Neural cell (in vitro differentiated cells): ENCODE data around the gene PADI2. TPM values are rescaled to one million over a fixed set of nuclear protein-coding genes. Genes with fewer than 3 reads are reported as not detected.

Experiments used
- H2AFZ ChIP-seq: fragments of 200-600, 300-800 bp; sonication (generic), shearing (Covaris generic); 2 replicates; pipeline ENCODE4 v1.6.0; 2014; ENCODE audit warnings: low read depth, mild to moderate bottlenecking, antibody characterized with exemption, low read length, moderate library complexity
- H3F3A ChIP-seq: fragments of 200-600 bp; shearing (Covaris generic); 2 replicates; pipeline ENCODE4 v1.6.1; 2016; ENCODE audit warnings: mild to moderate bottlenecking, moderate library complexity, mixed read lengths, antibody characterized with exemption, low read length; ENCODE audit not compliant: insufficient read depth, poor library complexity, severe bottlenecking
- H3K27ac ChIP-seq: fragments of 200-600, 300-800 bp; sonication (generic), shearing (Covaris generic); 2 replicates; pipeline ENCODE4 v1.5.1; 2014; ENCODE audit warnings: mild to moderate bottlenecking, low read length, moderate library complexity
- H3K27me3 ChIP-seq: fragments of 300-800, 200-600 bp; sonication (generic), shearing (Covaris generic); 2 replicates; pipeline ENCODE4 v1.6.0; 2014; ENCODE audit warnings: mild to moderate bottlenecking, low read depth, low read length, moderate library complexity; ENCODE audit not compliant: insufficient read depth
- H3K36me3 ChIP-seq: fragments of 300-800, 200-600 bp; sonication (generic), shearing (Covaris generic); 2 replicates; pipeline ENCODE4 v1.5.1; 2014; ENCODE audit warnings: mild to moderate bottlenecking, antibody characterized with exemption, low read length, moderate library complexity; ENCODE audit not compliant: insufficient read depth
- H3K4me2 ChIP-seq: fragments of 300-800, 200-600 bp; sonication (generic), shearing (Covaris generic); 2 replicates; pipeline ENCODE4 v1.6.0; 2014; ENCODE audit warnings: mild to moderate bottlenecking, low read length
- H3K4me3 ChIP-seq: fragments of 300-800, 200-600 bp; sonication (generic), shearing (Covaris generic); 2 replicates; pipeline ENCODE4 v1.5.1; 2014; ENCODE audit warnings: mild to moderate bottlenecking, low read length, moderate library complexity
- H3K79me2 ChIP-seq: fragments of 200-600 bp; shearing (Covaris generic); replicated peaks from 2 replicates; pipeline ENCODE4 v1.6.0; 2014; ENCODE audit warnings: mild to moderate bottlenecking, low read length, moderate library complexity; ENCODE audit not compliant: insufficient read depth
- H3K9ac ChIP-seq: fragments of 300-800, 200-600 bp; sonication (generic), shearing (Covaris generic); 2 replicates; pipeline ENCODE4 v1.6.1; 2016; ENCODE audit warnings: mild to moderate bottlenecking, low read length, mixed read lengths
- H3K9me2 ChIP-seq: fragments of 200-600 bp; shearing (Covaris generic); 2 replicates; pipeline ENCODE4 v1.6.1; 2016; ENCODE audit warnings: mild to moderate bottlenecking, low read length, mixed read lengths; ENCODE audit not compliant: insufficient read depth
- H3K9me3 ChIP-seq: fragments of 200-600, 300-800 bp; sonication (generic), shearing (Covaris generic); 2 replicates; pipeline ENCODE4 v1.6.1; 2016; ENCODE audit warnings: mild to moderate bottlenecking, mixed run types, low read length, moderate library complexity, mixed read lengths
- H4K20me1 ChIP-seq: fragments of 200-600 bp; shearing (Covaris generic); 2 replicates; pipeline ENCODE4 v1.6.1; 2016; ENCODE audit warnings: mild to moderate bottlenecking, mixed run types; ENCODE audit not compliant: insufficient read depth
- EP300 ChIP-seq: fragments of 450-650 bp; conservative IDR thresholded peaks from 2 replicates; pipeline ENCODE4 v1.6.1; 2014; ENCODE audit warnings: antibody characterized with exemption, mild to moderate bottlenecking, moderate library complexity; ENCODE audit not compliant: poor library complexity, severe bottlenecking
- EZH2 ChIP-seq: fragments of 200-600, 300-800 bp; shearing (Covaris generic), sonication (generic); IDR thresholded peaks from 2 replicates; pipeline ENCODE4 v1.6.1; 2014; ENCODE audit warnings: antibody characterized with exemption, low read length, borderline replicate concordance, mild to moderate bottlenecking; ENCODE audit not compliant: insufficient read depth, poor library complexity, severe bottlenecking
- MXI1 ChIP-seq: fragments of 450-650 bp; conservative IDR thresholded peaks from 2 replicates; pipeline ENCODE4 v1.6.1; 2014; ENCODE audit warnings: antibody characterized with exemption, mild to moderate bottlenecking; ENCODE audit not compliant: poor library complexity, severe bottlenecking
- POLR2AphosphoS5 ChIP-seq: IDR thresholded peaks from 2 replicates; pipeline ENCODE4 v1.6.1; 2012
- RAD21 ChIP-seq: fragments of 450-650 bp; conservative IDR thresholded peaks from 2 replicates; pipeline ENCODE4 v1.6.1; 2014; ENCODE audit warnings: antibody characterized with exemption, mild to moderate bottlenecking, moderate library complexity
- SMC3 ChIP-seq: fragments of 450-650 bp; conservative IDR thresholded peaks from 2 replicates; pipeline ENCODE4 v1.6.1; 2014; ENCODE audit warnings: antibody characterized with exemption, mild to moderate bottlenecking, moderate library complexity; ENCODE audit not compliant: poor library complexity
- TAF1 ChIP-seq: IDR thresholded peaks from 2 replicates; pipeline ENCODE4 v1.6.1; 2012; ENCODE audit warnings: low read depth
- polyA plus RNA-seq: library from polyadenylated mRNA; depleted of rRNA; stranded (reverse); fragments of >200 nt; gene quantifications from 2 replicates; pipeline ENCODE4 v1.2.3, GENCODE V29; 2014
- TF ChIP-seq, protein P1 (sequence below): IDR thresholded peaks from 2 replicates; pipeline ENCODE4 v1.6.1; 2012; ENCODE audit warnings: borderline replicate concordance
- TF ChIP-seq, protein P2 (sequence below): fragments of 450-650 bp; IDR thresholded peaks from 2 replicates; pipeline ENCODE4 v1.5.1; 2014; ENCODE audit warnings: antibody characterized with exemption, mild to moderate bottlenecking, moderate library complexity; ENCODE audit not compliant: poor library complexity, severe bottlenecking

The PADI2 gene
- polyA plus RNA-seq, 1 donor from 2014 or later, result 1.6 TPM

DNA sequence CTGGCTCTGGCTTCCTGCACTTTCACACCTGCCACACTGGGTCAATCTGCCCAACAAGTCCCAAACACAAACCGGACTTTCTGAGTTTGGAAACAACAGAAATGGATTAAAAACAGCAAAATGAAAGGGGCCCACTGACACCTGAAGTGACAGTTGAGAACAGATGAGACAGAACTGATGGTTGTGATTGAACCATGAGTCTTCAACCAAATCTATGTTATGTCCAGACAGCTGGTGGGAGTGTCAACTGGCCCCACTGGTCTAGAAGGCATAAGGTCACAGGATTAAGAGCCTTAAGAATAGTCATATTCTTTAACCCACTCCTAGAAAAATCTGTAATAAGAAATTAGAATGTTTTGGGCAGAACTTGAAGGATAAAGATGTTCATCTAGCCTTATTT, 94.5 kb downstream of the PADI2 start:
- Histone ChIP-seq H3F3A (no peaks in the 10 kb centered on the region), H3K4me3 (no peak overlapping the region), H3K9me3 (no peaks in the 10 kb centered on the region), H3K79me2 (no peaks in the 10 kb centered on the region), H3K36me3 (peaks cover 34% of the 10 kb centered on the region), H2AFZ (no peak overlapping the region), H4K20me1 (no peaks in the 10 kb centered on the region), H3K4me2 (no peak overlapping the region), H3K27ac (no peak overlapping the region), H3K9me2 (no peaks in the 10 kb centered on the region), H3K27me3 (no peaks in the 10 kb centered on the region), H3K9ac (no peak overlapping the region)
- TF ChIP-seq RAD21, result no peak
- TF ChIP-seq, protein P1, sequence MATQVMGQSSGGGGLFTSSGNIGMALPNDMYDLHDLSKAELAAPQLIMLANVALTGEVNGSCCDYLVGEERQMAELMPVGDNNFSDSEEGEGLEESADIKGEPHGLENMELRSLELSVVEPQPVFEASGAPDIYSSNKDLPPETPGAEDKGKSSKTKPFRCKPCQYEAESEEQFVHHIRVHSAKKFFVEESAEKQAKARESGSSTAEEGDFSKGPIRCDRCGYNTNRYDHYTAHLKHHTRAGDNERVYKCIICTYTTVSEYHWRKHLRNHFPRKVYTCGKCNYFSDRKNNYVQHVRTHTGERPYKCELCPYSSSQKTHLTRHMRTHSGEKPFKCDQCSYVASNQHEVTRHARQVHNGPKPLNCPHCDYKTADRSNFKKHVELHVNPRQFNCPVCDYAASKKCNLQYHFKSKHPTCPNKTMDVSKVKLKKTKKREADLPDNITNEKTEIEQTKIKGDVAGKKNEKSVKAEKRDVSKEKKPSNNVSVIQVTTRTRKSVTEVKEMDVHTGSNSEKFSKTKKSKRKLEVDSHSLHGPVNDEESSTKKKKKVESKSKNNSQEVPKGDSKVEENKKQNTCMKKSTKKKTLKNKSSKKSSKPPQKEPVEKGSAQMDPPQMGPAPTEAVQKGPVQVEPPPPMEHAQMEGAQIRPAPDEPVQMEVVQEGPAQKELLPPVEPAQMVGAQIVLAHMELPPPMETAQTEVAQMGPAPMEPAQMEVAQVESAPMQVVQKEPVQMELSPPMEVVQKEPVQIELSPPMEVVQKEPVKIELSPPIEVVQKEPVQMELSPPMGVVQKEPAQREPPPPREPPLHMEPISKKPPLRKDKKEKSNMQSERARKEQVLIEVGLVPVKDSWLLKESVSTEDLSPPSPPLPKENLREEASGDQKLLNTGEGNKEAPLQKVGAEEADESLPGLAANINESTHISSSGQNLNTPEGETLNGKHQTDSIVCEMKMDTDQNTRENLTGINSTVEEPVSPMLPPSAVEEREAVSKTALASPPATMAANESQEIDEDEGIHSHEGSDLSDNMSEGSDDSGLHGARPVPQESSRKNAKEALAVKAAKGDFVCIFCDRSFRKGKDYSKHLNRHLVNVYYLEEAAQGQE, result no peak
- TF ChIP-seq POLR2AphosphoS5, result no peak
- no peak for TF ChIP-seq TAF1
- no peak for TF ChIP-seq EP300
- no peak for TF ChIP-seq EZH2
- no peak for TF ChIP-seq SMC3
- TF ChIP-seq, protein P2, sequence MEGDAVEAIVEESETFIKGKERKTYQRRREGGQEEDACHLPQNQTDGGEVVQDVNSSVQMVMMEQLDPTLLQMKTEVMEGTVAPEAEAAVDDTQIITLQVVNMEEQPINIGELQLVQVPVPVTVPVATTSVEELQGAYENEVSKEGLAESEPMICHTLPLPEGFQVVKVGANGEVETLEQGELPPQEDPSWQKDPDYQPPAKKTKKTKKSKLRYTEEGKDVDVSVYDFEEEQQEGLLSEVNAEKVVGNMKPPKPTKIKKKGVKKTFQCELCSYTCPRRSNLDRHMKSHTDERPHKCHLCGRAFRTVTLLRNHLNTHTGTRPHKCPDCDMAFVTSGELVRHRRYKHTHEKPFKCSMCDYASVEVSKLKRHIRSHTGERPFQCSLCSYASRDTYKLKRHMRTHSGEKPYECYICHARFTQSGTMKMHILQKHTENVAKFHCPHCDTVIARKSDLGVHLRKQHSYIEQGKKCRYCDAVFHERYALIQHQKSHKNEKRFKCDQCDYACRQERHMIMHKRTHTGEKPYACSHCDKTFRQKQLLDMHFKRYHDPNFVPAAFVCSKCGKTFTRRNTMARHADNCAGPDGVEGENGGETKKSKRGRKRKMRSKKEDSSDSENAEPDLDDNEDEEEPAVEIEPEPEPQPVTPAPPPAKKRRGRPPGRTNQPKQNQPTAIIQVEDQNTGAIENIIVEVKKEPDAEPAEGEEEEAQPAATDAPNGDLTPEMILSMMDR, result no peak
- no peak for TF ChIP-seq MXI1

DNA sequence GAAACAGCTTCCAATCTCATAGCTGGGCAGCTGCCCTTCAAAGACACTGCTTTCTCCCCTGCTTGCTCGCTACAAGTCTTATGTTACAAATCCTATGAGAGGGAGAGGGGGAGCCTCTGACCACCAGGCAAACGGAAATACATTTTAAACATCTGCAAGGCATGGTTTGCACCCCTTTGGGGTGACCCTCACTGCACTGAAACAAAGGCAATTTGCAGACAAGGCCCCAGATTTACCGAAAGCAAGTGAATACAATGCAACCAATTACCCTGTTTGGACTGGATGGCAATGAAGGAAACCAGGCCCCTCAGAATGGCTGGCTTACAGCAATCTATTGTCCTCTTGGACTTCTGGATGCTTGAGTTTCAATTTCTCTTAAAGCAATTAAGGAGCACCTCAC, 95.7 kb downstream of the PADI2 start:
- Histone ChIP-seq H2AFZ (no peak overlapping the region), H3K9me2 (no peaks in the 10 kb centered on the region), H3K4me3 (no peak overlapping the region), H3K4me2 (no peak overlapping the region), H3K36me3 (peaks cover 39% of the 10 kb centered on the region), H3K9me3 (no peaks in the 10 kb centered on the region), H3K27me3 (no peaks in the 10 kb centered on the region), H4K20me1 (no peaks in the 10 kb centered on the region), H3K9ac (no peak overlapping the region), H3F3A (no peaks in the 10 kb centered on the region), H3K79me2 (no peaks in the 10 kb centered on the region), H3K27ac (no peak overlapping the region)
- TF ChIP-seq SMC3 (no peak), EZH2 (no peak), RAD21 (no peak), MXI1 (no peak), EP300 (no peak), POLR2AphosphoS5 (no peak), TAF1 (no peak)
- TF ChIP-seq, protein P2, result no peak
- TF ChIP-seq, protein P1, result no peak
